Glutamatergic neuron (in vitro differentiated cells): ENCODE data around the gene OGA. TPM values are rescaled to one million over a fixed set of nuclear protein-coding genes. Genes with fewer than 3 reads are reported as not detected.

Experiments
- DNase-seq: peaks from one replicate; pipeline ENCODE4 v3.0.0; 2022
- H3K27ac Mint-ChIP-seq: one replicate; pipeline ENCODE4 v1.8.0; 2020; ENCODE audit warnings: mild to moderate bottlenecking, mixed read lengths, inconsistent platforms; ENCODE audit not compliant: unreplicated experiment
- H3K27me3 Mint-ChIP-seq: one replicate; pipeline ENCODE4 v1.8.0; 2020; ENCODE audit warnings: mild to moderate bottlenecking, moderate library complexity, mixed read lengths, inconsistent platforms; ENCODE audit not compliant: unreplicated experiment
- H3K36me3 Mint-ChIP-seq: one replicate; pipeline ENCODE4 v1.8.0; 2020; ENCODE audit warnings: mild to moderate bottlenecking, mixed read lengths, inconsistent platforms; ENCODE audit not compliant: unreplicated experiment
- H3K4me1 Mint-ChIP-seq: one replicate; pipeline ENCODE4 v1.8.0; 2020; ENCODE audit warnings: mild to moderate bottlenecking, low read depth, mixed read lengths, inconsistent platforms; ENCODE audit not compliant: unreplicated experiment
- H3K4me3 Mint-ChIP-seq: one replicate; pipeline ENCODE4 v1.8.0; 2020; ENCODE audit warnings: mild to moderate bottlenecking, mixed read lengths, inconsistent platforms; ENCODE audit not compliant: unreplicated experiment
- H3K9me3 Mint-ChIP-seq: one replicate; pipeline ENCODE4 v1.8.0; 2020; ENCODE audit warnings: mild to moderate bottlenecking, moderate library complexity, mixed read lengths, inconsistent platforms; ENCODE audit not compliant: unreplicated experiment
- total RNA-seq: library from RNA; stranded (reverse); fragmentation: NEBNext Ultra II Directional; extraction: Animal tissue kit (Norgen Biotek cat#: 25700); gene quantifications from one replicate; pipeline ENCODE4 v1.2.1, GENCODE V29; 2021; ENCODE audit not compliant: unreplicated experiment
- TF ChIP-seq, protein P1 (sequence below): fragments of 200-600 bp; sonication (generic); IDR thresholded peaks from one replicate; pipeline ENCODE4 v1.5.0; 2021; ENCODE audit not compliant: partially characterized antibody, unreplicated experiment

The OGA gene
- total RNA-seq, 1 donor from 2014 or later = 277 TPM

GRCh38 chr10:101837748-101838147 is 19.5 kb upstream of the OGA start:
- DNase-seq = no peak
- Mint-ChIP-seq H3K4me1 (peaks cover 64% of the 10 kb centered on the region), H3K9me3 (peaks cover 13% of the 10 kb centered on the region), H3K36me3 (no peaks in the 10 kb centered on the region), H3K27me3 (peaks cover 11% of the 10 kb centered on the region), H3K27ac (no peak overlapping the region), H3K4me3 (peak overlapping the region; percentile 88)
- TF ChIP-seq, protein P1, sequence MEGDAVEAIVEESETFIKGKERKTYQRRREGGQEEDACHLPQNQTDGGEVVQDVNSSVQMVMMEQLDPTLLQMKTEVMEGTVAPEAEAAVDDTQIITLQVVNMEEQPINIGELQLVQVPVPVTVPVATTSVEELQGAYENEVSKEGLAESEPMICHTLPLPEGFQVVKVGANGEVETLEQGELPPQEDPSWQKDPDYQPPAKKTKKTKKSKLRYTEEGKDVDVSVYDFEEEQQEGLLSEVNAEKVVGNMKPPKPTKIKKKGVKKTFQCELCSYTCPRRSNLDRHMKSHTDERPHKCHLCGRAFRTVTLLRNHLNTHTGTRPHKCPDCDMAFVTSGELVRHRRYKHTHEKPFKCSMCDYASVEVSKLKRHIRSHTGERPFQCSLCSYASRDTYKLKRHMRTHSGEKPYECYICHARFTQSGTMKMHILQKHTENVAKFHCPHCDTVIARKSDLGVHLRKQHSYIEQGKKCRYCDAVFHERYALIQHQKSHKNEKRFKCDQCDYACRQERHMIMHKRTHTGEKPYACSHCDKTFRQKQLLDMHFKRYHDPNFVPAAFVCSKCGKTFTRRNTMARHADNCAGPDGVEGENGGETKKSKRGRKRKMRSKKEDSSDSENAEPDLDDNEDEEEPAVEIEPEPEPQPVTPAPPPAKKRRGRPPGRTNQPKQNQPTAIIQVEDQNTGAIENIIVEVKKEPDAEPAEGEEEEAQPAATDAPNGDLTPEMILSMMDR = no peak

GRCh38 chr10:101835362-101835761 is 17.1 kb upstream of the OGA start:
- Mint-ChIP-seq H3K4me3 (peak overlapping the region; percentile 32), H3K27me3 (peaks cover 10% of the 10 kb centered on the region), H3K9me3 (peaks cover 7% of the 10 kb centered on the region), H3K36me3 (no peaks in the 10 kb centered on the region), H3K4me1 (peaks cover 55% of the 10 kb centered on the region), H3K27ac (peak overlapping the region; percentile 75)
- TF ChIP-seq, protein P1 = no peak
- peak; percentile 56 for DNase-seq

- no peak for DNase-seq
- Mint-ChIP-seq H3K9me3 (peaks cover 10% of the 10 kb centered on the region), H3K27ac (no peak overlapping the region), H3K27me3 (peaks cover 12% of the 10 kb centered on the region), H3K36me3 (no peaks in the 10 kb centered on the region), H3K4me1 (peaks cover 55% of the 10 kb centered on the region), H3K4me3 (no peak overlapping the region)
- TF ChIP-seq, protein P1 = no peak
These were observed 16.1 kb upstream of the OGA start for GRCh38 chr10:101834341-101834740.

- H3K27me3 Mint-ChIP-seq = peaks cover 12% of the 10 kb centered on the region
These were observed 15.2 kb upstream of the OGA start for GRCh38 chr10:101833466-101833865.

GRCh38 chr10:101832325-101832771 is 14.1 kb upstream of the OGA start:
- no peak overlapping the region for H3K4me3 Mint-ChIP-seq
- H3K27me3 Mint-ChIP-seq = peaks cover 12% of the 10 kb centered on the region
- TF ChIP-seq, protein P1 = no peak
- peaks cover 1% of the 10 kb centered on the region for H3K36me3 Mint-ChIP-seq
- H3K4me1 Mint-ChIP-seq = peaks cover 37% of the 10 kb centered on the region
- H3K27ac Mint-ChIP-seq = no peak overlapping the region
- no peak for DNase-seq
- peaks cover 8% of the 10 kb centered on the region for H3K9me3 Mint-ChIP-seq

More at GRCh38 chr10:101833466-101833865, 15.2 kb upstream of the OGA start:
- H3K4me3 Mint-ChIP-seq = no peak overlapping the region
- TF ChIP-seq, protein P1 = no peak
- DNase-seq = no peak
- peaks cover 47% of the 10 kb centered on the region for H3K4me1 Mint-ChIP-seq
- no peaks in the 10 kb centered on the region for H3K36me3 Mint-ChIP-seq
- H3K9me3 Mint-ChIP-seq = peaks cover 10% of the 10 kb centered on the region
- H3K27ac Mint-ChIP-seq = peak overlapping the region; percentile 67
